ENCODE measurements around the gene POLA1. TPM values are rescaled to one million over a fixed set of nuclear protein-coding genes. Genes with fewer than 3 reads are reported as not detected.

Gene POLA1
- total RNA-seq, 1 donor from 2014 or later, result 6.0 TPM

DNA sequence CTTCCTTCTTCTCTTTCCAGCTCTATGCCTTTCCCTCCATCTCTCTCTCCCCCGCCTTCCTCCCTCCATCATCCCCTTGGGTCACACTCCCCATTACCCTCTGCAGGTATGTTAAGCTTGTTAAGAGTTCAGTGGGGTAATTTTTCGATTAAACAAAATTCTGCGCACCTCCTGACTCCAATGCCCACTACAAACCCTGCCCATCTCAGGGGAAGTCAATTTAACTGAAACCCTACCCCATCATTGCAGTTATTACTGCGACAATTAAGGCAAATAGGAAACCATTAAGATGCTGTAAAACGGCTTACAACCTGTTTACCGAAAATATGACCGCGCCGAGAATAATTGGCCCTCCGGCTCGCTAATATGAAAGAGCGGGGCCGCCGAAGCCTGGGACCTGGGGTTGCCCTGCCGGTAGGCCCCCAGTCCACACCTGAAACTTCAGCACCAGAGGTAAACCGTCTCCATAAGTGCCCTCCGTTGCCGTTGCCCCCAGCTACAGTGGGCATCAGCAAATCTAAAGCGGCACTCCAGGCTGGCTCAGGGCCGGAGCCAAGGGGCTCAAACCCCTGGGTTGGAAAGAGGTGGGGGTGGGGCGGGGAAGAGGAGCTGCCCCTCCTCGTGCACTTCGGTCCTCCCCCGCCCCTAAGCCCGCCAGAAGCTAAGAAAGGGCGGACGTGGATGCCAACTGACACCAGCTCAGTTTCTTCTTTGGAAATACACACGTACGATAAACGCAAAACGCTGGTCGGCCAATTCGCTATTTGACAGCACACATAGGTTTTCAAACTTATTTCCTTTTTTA is 317.3 kb downstream of the POLA1 start:
- TF ChIP-seq, protein P1, sequence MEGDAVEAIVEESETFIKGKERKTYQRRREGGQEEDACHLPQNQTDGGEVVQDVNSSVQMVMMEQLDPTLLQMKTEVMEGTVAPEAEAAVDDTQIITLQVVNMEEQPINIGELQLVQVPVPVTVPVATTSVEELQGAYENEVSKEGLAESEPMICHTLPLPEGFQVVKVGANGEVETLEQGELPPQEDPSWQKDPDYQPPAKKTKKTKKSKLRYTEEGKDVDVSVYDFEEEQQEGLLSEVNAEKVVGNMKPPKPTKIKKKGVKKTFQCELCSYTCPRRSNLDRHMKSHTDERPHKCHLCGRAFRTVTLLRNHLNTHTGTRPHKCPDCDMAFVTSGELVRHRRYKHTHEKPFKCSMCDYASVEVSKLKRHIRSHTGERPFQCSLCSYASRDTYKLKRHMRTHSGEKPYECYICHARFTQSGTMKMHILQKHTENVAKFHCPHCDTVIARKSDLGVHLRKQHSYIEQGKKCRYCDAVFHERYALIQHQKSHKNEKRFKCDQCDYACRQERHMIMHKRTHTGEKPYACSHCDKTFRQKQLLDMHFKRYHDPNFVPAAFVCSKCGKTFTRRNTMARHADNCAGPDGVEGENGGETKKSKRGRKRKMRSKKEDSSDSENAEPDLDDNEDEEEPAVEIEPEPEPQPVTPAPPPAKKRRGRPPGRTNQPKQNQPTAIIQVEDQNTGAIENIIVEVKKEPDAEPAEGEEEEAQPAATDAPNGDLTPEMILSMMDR (IDR thresholded peaks at IDR 0.05), result no peak
- intact Hi-C loops (cut with DNase I), result no loop called here
- H3K27me3 ChIP-seq, result peaks cover 15% of the 10 kb centered on the region
- no peaks in the 10 kb centered on the region for H3K9me3 ChIP-seq
- peaks cover 0 to 3% of the 10 kb centered on the region in 2 donors for H3K4me1 ChIP-seq
- no peaks in the 10 kb centered on the region for H3K36me3 ChIP-seq
- no peak overlapping the region for H3K27ac ChIP-seq
- DNase-seq (ENCODE audit: low spot score in 2 of 2), result no peak
- no peak overlapping the region for H3K4me3 ChIP-seq

DNA sequence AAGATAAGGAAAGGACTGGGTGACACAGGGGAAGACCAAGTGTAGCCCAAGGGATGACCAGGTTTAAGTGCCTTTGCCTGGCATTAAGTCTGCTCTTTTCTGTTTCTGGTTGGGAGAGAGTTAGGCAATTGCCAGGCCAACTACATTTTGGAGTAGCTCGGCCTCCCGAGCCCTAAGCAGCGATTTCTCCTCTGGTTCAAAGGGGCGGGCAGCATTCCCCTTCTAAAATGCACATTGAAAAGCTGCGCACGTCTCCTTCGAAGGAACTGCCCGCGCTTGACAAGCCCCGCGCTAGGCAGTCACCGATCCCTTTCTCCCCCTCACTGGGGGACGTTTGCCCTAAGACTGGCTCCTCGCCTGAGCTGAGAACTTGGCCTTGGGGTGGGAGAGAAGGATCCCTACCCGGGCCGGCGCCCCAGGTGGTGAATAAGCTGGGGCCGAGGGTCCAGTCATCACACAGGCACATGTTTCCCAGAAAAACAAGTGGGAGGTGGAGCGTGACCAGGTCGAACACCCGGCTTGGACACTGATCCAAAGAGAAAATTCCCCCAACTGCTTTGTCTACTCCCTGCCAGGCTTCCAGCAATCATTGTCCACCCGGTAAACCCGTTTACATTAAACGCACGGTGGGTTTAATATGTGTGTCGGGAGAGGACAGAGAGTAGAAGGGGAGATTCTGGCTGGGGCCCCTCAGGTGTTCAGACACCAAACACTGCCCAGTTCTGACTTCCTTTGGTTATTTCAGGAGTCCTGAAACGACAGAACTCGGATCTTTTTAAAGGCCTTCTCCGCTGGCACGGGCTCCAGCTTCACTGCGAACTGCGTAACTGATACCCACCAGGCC is 318.1 kb downstream of the POLA1 start:
- Histone ChIP-seq H3K9me3 (no peaks in the 10 kb centered on the region), H3K27me3 (peaks cover 12% of the 10 kb centered on the region), H3K27ac (no peak overlapping the region), H3K4me1 (peaks cover 0 to 3% of the 10 kb centered on the region in 2 donors), H3K4me3 (no peak overlapping the region), H3K36me3 (no peaks in the 10 kb centered on the region)
- no peak for DNase-seq (ENCODE audit: low spot score in 2 of 2)
- intact Hi-C loops (cut with DNase I), result no loop called here
- TF ChIP-seq, protein P1 (IDR thresholded peaks at IDR 0.05), result no peak

DNA sequence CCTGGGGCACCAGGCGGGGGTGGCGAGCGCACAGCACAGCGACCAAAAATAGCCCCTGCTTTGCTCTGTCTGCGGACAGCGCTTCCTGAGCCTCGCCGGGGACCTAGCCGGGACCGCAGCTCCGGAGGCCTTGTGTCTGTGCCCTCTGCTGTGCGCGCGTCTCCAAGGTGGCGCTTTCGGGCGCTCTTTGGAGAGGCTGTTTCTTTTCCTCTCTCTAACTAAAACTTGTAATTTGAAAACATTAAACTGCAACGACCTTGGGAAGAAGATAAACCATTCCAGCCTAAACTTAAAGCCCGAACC is 318.7 kb downstream of the POLA1 start:
- TF ChIP-seq, protein P1 (IDR thresholded peaks at IDR 0.05), result no peak
- Histone ChIP-seq H3K9me3 (no peaks in the 10 kb centered on the region), H3K4me1 (peaks cover 0 to 3% of the 10 kb centered on the region in 2 donors), H3K27me3 (peaks cover 12% of the 10 kb centered on the region), H3K36me3 (no peaks in the 10 kb centered on the region), H3K27ac (no peak overlapping the region), H3K4me3 (peak overlapping the region in 1 of 2 donors; percentile 54)
- DNase-seq (ENCODE audit: low spot score in 2 of 2), result no peak
- intact Hi-C loops (cut with DNase I), result no loop called here

DNA sequence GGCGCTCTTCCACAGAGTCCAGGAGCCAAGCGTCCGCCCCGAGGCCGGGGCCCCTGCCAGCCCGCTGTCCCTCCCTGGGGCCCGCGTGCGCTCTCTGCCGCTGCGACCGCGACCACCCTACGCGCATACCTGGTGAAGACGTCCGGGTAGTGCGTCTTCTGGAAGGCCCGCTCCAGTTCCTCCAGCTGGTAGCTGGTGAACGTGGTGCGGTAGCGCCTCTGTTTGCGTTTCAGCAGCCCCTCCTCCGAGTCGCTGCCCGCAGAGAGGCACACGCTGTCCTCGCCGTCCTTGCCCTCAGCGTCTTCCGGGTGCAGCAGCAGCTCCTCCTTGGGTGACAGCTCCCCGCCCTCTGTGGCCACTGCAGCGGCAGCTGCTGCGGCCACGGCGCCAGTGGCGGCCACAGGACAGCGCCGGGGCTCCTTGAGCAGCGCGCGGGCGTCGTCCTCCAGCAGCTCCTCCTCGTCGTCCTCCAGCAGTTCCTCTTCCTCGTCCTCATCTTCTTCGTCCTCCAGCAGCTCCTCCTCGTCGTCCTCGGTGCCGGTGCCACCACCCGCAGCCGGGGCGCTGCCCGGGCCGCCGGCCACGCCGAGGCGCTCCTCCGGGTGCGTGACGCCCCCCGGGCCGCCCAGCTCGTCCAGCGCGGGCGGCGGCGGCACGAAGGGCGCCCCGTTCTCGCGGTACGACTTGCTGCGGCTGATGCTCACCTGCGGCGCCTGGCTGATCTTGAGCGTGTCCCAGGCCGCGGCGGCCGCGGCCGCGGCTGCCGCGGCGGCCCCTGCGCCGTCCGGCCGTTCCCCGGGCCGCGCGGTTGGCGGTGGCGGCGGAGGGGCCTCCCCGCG is 319.3 kb downstream of the POLA1 start:
- no peaks in the 10 kb centered on the region for H3K36me3 ChIP-seq
- H3K27ac ChIP-seq, result no peak overlapping the region
- TF ChIP-seq, protein P1 (IDR thresholded peaks at IDR 0.05), result no peak
- H3K27me3 ChIP-seq, result peaks cover 15% of the 10 kb centered on the region
- no peak for DNase-seq (ENCODE audit: low spot score in 2 of 2)
- intact Hi-C loops (cut with DNase I), result no loop called here
- H3K4me3 ChIP-seq, result peak overlapping the region; percentile 40 to 54
- H3K4me1 ChIP-seq, result peaks cover 0 to 3% of the 10 kb centered on the region in 2 donors
- no peaks in the 10 kb centered on the region for H3K9me3 ChIP-seq

DNA sequence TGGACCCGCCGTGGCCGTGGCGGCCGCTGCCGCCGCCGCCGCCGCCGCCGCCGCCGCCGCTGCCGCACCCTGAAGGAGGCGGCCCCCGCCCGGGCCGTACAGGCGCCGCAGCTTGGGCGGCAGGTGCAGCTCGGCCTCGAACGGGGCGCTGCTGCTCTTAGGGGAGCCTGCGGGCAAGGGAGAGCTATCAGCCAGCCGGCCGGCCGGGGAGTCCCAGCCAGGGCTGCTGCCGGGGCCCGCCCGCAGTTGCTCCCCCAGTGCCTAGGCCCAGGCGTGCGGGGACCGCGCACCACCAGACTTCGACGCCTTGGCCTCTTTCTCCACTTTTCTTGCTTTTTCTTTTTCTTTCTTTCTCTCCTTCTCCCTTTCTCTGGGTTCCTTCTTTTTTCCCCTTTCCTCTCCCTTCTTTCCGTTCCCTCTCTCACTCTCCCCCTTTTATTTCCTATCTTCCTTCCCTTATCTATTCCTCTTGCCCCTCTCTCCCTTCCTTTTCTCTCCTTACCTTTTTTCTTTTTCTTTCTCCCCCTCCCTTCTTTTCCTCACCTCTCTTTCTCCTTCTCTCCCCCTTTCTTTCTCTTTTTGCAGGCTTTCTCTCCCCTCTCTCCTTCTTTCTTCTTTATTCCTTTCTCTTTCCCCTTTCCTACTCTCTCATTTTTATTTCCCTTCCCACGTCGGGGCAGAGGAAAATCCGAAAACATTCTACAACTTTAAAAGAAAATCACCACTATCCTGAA is 320.1 kb downstream of the POLA1 start:
- Histone ChIP-seq H3K4me3 (peak overlapping the region in 1 of 2 donors; percentile 35), H3K9me3 (no peaks in the 10 kb centered on the region), H3K4me1 (peaks cover 0 to 3% of the 10 kb centered on the region in 2 donors), H3K36me3 (no peaks in the 10 kb centered on the region), H3K27ac (no peak overlapping the region), H3K27me3 (peaks cover 20% of the 10 kb centered on the region)
- TF ChIP-seq, protein P1 (IDR thresholded peaks at IDR 0.05), result no peak
- intact Hi-C loops (cut with DNase I), result no loop called here
- no peak for DNase-seq (ENCODE audit: low spot score in 2 of 2)

Data from ascending aorta (tissue), 2 donors.